Tibial nerve (tissue), 4 donors: Measurements from ENCODE around the gene MSRB1.

Source experiments
- CTCF ChIP-seq, 5 experiments: fragments of 200-600 bp in 3 of 5; fragments of 450-650 bp in 2 of 5; sonication (generic) in 3 of 5; IDR thresholded peaks; one replicate each; pipeline ENCODE4 v1.5.1; 2016 to 2019; ENCODE audit warnings: antibody characterized with exemption in 5 of 5, mild to moderate bottlenecking in 3 of 5, moderate library complexity in 2 of 5
- EP300 ChIP-seq, 2 donors: sonication (generic); formaldehyde crosslinking; IDR thresholded peaks; one replicate each; pipeline ENCODE4 v1.6.1; 2017; ENCODE audit warnings: antibody characterized with exemption in 2 of 2, mild to moderate bottlenecking in 1 of 2
- POLR2A ChIP-seq, 2 donors: fragments of 450-650 bp; IDR thresholded peaks; one replicate each; pipeline ENCODE4 v1.6.1; 2017; ENCODE audit warnings: antibody characterized with exemption in 2 of 2, mild to moderate bottlenecking in 2 of 2, moderate library complexity in 2 of 2

- no peak for TF ChIP-seq CTCF (IDR thresholded peaks at IDR 0.05)
- no peak for TF ChIP-seq POLR2A (IDR thresholded peaks at IDR 0.05)
- TF ChIP-seq EP300 (IDR thresholded peaks at IDR 0.05), result no peak
These were observed 37.7 kb upstream of the MSRB1 start for GRCh38 chr16:1980770-1981087.
